Kidney glomerular epithelial cell (primary cell): ENCODE measurements around the gene MED7.
A peak's percentile ranks its signal among the peaks of the same experiment; 100 is the strongest.
"Not testable (repeated sequence)": the region's sequence is repeated elsewhere in the genome, so short reads cannot be mapped to it uniquely, and the experiment has no call there.

Experiments
- DNase-seq: peaks from one replicate; lab custom pipeline; 2025; lab: John Stamatoyannopoulos, UW

The MED7 gene

GRCh38 chr5:157142317-157143126 lies at the start of gene MED7:
MED7 (minus strand) TSS chr5:157142865; CDS start chr5:157139431, 3,434 bp downstream.
- peak; percentile 99 for DNase-seq

GRCh38 chr5:157189223-157189622 lies 46.6 kb upstream of the MED7 start:
- DNase-seq = no peak

GRCh38 chr5:157188270-157188669 lies 45.6 kb upstream of the MED7 start:
- no peak for DNase-seq

GRCh38 chr5:157187046-157187754 lies 44.5 kb upstream of the MED7 start:
- no peak for DNase-seq

GRCh38 chr5:157186309-157187045 lies 43.8 kb upstream of the MED7 start:
- DNase-seq = no peak

- not testable (repeated sequence) for DNase-seq
These were observed 42.5 kb upstream of the MED7 start for GRCh38 chr5:157185122-157185521.

GRCh38 chr5:157184117-157184670 lies 41.5 kb upstream of the MED7 start:
- no peak for DNase-seq

GRCh38 chr5:157182143-157182757 lies 39.6 kb upstream of the MED7 start:
- no peak for DNase-seq

- DNase-seq = no peak
These were observed 38.0 kb upstream of the MED7 start, which contains the start of gene ITK for GRCh38 chr5:157180374-157181264. ITK (plus strand) TSS chr5:157180840; CDS start chr5:157180978, 138 bp downstream.

- DNase-seq = no peak
These were observed 36.3 kb upstream of the MED7 start for GRCh38 chr5:157178966-157179365.

GRCh38 chr5:157177953-157178352 lies 35.3 kb upstream of the MED7 start:
- no peak for DNase-seq

- DNase-seq = no peak
These were observed 32.5 kb upstream of the MED7 start for GRCh38 chr5:157175071-157175612.

GRCh38 chr5:157172403-157172802 lies 29.7 kb upstream of the MED7 start:
- no peak for DNase-seq

GRCh38 chr5:157168286-157168685 lies 25.6 kb upstream of the MED7 start:
- no peak for DNase-seq

- DNase-seq = peak; percentile 77
These were observed 24.6 kb upstream of the MED7 start for GRCh38 chr5:157167214-157167621.

- DNase-seq = no peak
These were observed 23.8 kb upstream of the MED7 start, which contains the start of gene GARIN3 for GRCh38 chr5:157166214-157167213. GARIN3 (minus strand) TSS chr5:157166264; CDS start chr5:157166168, 96 bp downstream.

- DNase-seq = no peak
These were observed 23.0 kb upstream of the MED7 start for GRCh38 chr5:157165668-157166067.

GRCh38 chr5:157165261-157165660 lies 22.6 kb upstream of the MED7 start:
- no peak for DNase-seq

GRCh38 chr5:157164521-157164920 lies 21.9 kb upstream of the MED7 start:
- no peak for DNase-seq
